Gastrocnemius medialis (tissue), 4 donors: ENCODE measurements around the gene INS. TPM values are rescaled to one million over a fixed set of nuclear protein-coding genes. Genes with fewer than 3 reads are reported as not detected.

ENCODE experiments used
- ATAC-seq, 2 donors: fragments of 150-250 bp; one replicate each; pipeline ENCODE4 v1.9.1; 2016
- DNase-seq, 2 donors: peaks; one replicate each; pipeline ENCODE4 v3.0.0-alpha.2; 2019
- H3K27ac ChIP-seq, 4 donors: fragments of 200-600 bp; sonication (generic); 1 replicate in 1 of 4; 2 replicates in 3 of 4; pipeline ENCODE4 v1.5.1; 2016 to 2018; ENCODE audit warnings: mild to moderate bottlenecking in 2 of 4, moderate library complexity in 1 of 4
- H3K27me3 ChIP-seq, 3 donors: fragments of 200-600 bp; sonication (generic) in 2 of 3; 1 replicate in 1 of 3; 2 replicates in 2 of 3; pipeline versions ENCODE4 v1.5.1 to v1.6.0; 2016 to 2019; ENCODE audit warnings: mild to moderate bottlenecking in 1 of 3, moderate library complexity in 1 of 3
- H3K36me3 ChIP-seq, 2 donors: fragments of 200-600 bp; sonication (generic) in 1 of 2; one replicate each; pipeline ENCODE4 v1.5.1; 2017 to 2018
- H3K4me1 ChIP-seq, 2 donors: fragments of 200-600 bp; sonication (generic) in 1 of 2; one replicate each; pipeline ENCODE4 v1.5.1; 2016 to 2017; ENCODE audit warnings: mild to moderate bottlenecking in 2 of 2
- H3K4me3 ChIP-seq, 4 donors: fragments of 200-600 bp; sonication (generic) in 3 of 4; 1 replicate in 1 of 4; 2 replicates in 3 of 4; pipeline ENCODE4 v1.5.1; 2016 to 2019; ENCODE audit warnings: mild to moderate bottlenecking in 2 of 4
- H3K9me3 ChIP-seq, 3 donors: fragments of 200-600 bp; sonication (generic) in 2 of 3; 1 replicate in 1 of 3; 2 replicates in 2 of 3; pipeline ENCODE4 v1.5.1; 2016 to 2019
- POLR2A ChIP-seq, 2 donors: fragments of 450-650 bp; IDR thresholded peaks; one replicate each; pipeline ENCODE4 v1.6.1; 2017; ENCODE audit warnings: antibody characterized with exemption in 2 of 2, mild to moderate bottlenecking in 2 of 2, moderate library complexity in 2 of 2
- in situ Hi-C, 4 donors: fragments of 200-750 bp; cut with MboI; loops; one replicate each; pipeline versions ENCODE4 v1.15.0 to v1.8.0; 2017; ENCODE audit warnings: low sequenced_read_pairs in 4 of 4
- intact Hi-C: fragments of 100-400 bp; cut with DNase I; formaldehyde crosslinking; loops from one replicate; pipeline ENCODE4 v1.15.1; 2023; ENCODE audit warnings: low total_unique reads
- total RNA-seq, 4 donors: library from RNA; depleted of rRNA; stranded (reverse); fragments of >200 nt; gene quantifications; one replicate each; pipeline versions ENCODE4 v1.1.0 to v1.2.3, GENCODE V29; 2016
- TF ChIP-seq, protein P1 (sequence below), 5 experiments: fragments of 450-650 bp in 3 of 5; fragments of 200-600 bp in 2 of 5; sonication (generic) in 2 of 5; IDR thresholded peaks in 4 of 5; conservative IDR thresholded peaks in 1 of 5; 1 replicate in 4 of 5; 2 replicates in 1 of 5; pipeline ENCODE4 v1.5.1; 2016 to 2019; ENCODE audit warnings: antibody characterized with exemption in 5 of 5, mild to moderate bottlenecking in 3 of 5, moderate library complexity in 3 of 5

The INS gene
- total RNA-seq, 4 donors from 2014 or later: not detected

DNA sequence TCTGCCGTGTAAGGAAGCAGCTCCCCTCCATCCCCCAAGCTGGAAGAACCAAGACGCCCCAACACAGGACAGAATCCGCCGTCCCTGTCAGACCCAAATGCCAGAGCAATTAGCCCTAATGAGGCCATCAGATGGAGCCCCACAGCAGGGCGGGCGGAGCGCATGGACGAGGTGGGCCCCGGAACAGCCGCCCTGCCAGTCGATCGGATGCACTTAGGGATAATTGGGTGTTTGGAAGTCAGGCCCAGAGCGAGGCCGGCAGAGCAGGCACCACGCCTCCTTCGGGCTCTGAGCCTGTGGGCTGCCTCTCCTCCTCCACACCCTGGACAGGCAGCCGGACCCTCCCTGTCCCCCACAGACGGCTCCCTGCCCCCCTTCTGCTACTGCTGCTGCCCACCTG, 16.1 kb upstream of the INS start:
- no peak for TF ChIP-seq POLR2A (IDR thresholded peaks at IDR 0.05)
- TF ChIP-seq, protein P1, sequence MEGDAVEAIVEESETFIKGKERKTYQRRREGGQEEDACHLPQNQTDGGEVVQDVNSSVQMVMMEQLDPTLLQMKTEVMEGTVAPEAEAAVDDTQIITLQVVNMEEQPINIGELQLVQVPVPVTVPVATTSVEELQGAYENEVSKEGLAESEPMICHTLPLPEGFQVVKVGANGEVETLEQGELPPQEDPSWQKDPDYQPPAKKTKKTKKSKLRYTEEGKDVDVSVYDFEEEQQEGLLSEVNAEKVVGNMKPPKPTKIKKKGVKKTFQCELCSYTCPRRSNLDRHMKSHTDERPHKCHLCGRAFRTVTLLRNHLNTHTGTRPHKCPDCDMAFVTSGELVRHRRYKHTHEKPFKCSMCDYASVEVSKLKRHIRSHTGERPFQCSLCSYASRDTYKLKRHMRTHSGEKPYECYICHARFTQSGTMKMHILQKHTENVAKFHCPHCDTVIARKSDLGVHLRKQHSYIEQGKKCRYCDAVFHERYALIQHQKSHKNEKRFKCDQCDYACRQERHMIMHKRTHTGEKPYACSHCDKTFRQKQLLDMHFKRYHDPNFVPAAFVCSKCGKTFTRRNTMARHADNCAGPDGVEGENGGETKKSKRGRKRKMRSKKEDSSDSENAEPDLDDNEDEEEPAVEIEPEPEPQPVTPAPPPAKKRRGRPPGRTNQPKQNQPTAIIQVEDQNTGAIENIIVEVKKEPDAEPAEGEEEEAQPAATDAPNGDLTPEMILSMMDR (IDR thresholded peaks at IDR 0.05 in 4 of 5, conservative IDR thresholded peaks at IDR 0.05 in 1 of 5): no peak
- intact Hi-C loops (loop anchor here (5.0 kb wide), 1 partner anchor 910 kb away; no protein-coding TSS in a partner anchor), in situ Hi-C loops (loop anchor here in 3 of 4 donors (25.0 kb wide), 2 partner anchors 235 to 260 kb away; partner anchors contain the start of genes TSSC4 (in 2 of the 3), KCNQ1 (in 1 of the 3) and TRPM5 (in 1 of the 3))
- Histone ChIP-seq H3K27me3 (peaks cover 0 to 16% (median 6%) of the 10 kb centered on the region in 3 donors), H3K4me1 (no peaks in the 10 kb centered on the region), H3K4me3 (no peak overlapping the region), H3K36me3 (no peaks in the 10 kb centered on the region), H3K27ac (no peak overlapping the region), H3K9me3 (no peaks in the 10 kb centered on the region)
- no peak for ATAC-seq
- DNase-seq: no peak

DNA sequence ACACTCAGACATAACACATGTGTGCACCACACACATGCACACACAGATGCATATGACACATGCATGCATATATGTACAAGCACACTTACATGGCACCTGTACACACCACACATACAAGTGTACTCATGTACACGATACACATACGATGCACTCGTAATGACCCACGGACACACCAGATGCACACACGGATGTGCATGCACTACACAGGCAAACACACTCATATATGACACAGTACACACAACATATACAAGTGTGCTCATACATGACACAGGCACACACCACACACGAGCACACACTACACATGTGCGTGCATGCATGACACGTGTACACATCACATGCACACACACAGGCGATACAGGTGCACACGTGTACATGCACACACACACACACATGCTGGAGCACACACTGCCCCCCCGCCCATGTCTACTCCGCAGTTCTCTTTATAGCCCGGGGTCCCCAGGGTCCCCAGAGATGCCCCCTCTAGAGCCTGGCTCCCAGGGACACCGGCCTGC, 15.4 kb upstream of the INS start:
- ATAC-seq (no peak), DNase-seq (no peak)
- Histone ChIP-seq H3K27ac (no peak overlapping the region), H3K27me3 (peaks cover 0 to 11% (median 6%) of the 10 kb centered on the region in 3 donors), H3K4me1 (no peaks in the 10 kb centered on the region), H3K36me3 (no peaks in the 10 kb centered on the region), H3K4me3 (no peak overlapping the region), H3K9me3 (no peaks in the 10 kb centered on the region)
- in situ Hi-C loops: loop anchor here in 3 of 4 donors (25.0 kb wide), 2 partner anchors 236 to 261 kb away; partner anchors contain the start of genes TSSC4 (in 2 of the 3), KCNQ1 (in 1 of the 3) and TRPM5 (in 1 of the 3)
- TF ChIP-seq, protein P1 (IDR thresholded peaks at IDR 0.05 in 4 of 5, conservative IDR thresholded peaks at IDR 0.05 in 1 of 5): no peak
- TF ChIP-seq POLR2A (IDR thresholded peaks at IDR 0.05): no peak
- intact Hi-C loops: loop anchor here (5.0 kb wide), 1 partner anchor 909 kb away; no protein-coding TSS in a partner anchor

DNA sequence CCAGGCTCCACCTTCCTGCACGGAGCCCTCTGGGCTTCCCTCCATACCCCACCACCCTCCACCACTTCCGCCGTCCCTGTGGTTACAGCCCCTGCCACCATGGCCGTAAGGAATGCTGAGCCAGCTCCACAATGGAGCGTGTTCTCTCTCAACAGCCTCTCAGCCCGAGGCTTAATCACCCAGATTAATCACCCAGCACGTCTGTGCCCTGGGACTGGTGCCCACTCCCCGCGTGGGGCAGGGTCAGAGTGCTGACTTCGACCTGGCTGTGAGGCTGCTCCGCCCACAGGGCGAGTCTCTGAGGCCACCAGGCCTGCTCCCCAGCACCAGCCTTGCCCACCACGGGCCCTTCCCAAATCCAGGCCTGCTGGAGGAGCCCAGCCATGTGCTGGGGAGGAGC, 14.7 kb upstream of the INS start:
- Histone ChIP-seq H3K27ac (no peak overlapping the region), H3K4me3 (no peak overlapping the region), H3K36me3 (no peaks in the 10 kb centered on the region), H3K9me3 (no peaks in the 10 kb centered on the region), H3K27me3 (peaks cover 0 to 6% (median 5%) of the 10 kb centered on the region in 3 donors), H3K4me1 (no peaks in the 10 kb centered on the region)
- TF ChIP-seq, protein P1 (IDR thresholded peaks at IDR 0.05 in 4 of 5, conservative IDR thresholded peaks at IDR 0.05 in 1 of 5): no peak
- TF ChIP-seq POLR2A (IDR thresholded peaks at IDR 0.05): no peak
- intact Hi-C loops: loop anchor here (5.0 kb wide), 1 partner anchor 908 kb away; no protein-coding TSS in a partner anchor
- DNase-seq (no peak), ATAC-seq (no peak)
- in situ Hi-C loops: loop anchor here in 3 of 4 donors (25.0 kb wide), 2 partner anchors 237 to 262 kb away; partner anchors contain the start of genes TSSC4 (in 2 of the 3), KCNQ1 (in 1 of the 3) and TRPM5 (in 1 of the 3)

DNA sequence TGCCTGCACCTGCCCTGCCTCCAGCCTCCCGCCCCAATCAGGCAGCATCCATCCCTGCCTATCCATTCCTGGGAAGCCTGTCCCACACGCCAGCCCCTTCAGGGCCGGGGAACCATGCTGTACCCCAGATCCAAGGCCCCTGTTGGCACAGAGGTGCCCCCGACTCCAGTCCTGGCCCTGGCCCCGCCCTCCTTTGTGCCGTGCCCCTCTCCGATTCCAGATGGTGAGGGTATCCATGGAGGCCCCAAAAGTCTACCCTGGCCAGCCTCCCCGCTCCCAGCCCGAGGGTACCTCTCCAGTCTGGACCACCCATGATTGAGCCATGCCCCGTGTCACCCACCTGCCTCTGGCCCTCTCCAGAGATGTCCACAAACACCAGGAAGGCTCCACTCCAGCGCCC, 13.4 kb upstream of the INS start:
- Histone ChIP-seq H3K27ac (no peak overlapping the region), H3K36me3 (no peaks in the 10 kb centered on the region), H3K27me3 (peaks cover 2 to 12% (median 6%) of the 10 kb centered on the region in 3 donors), H3K4me1 (no peaks in the 10 kb centered on the region), H3K4me3 (no peak overlapping the region), H3K9me3 (no peaks in the 10 kb centered on the region)
- DNase-seq (no peak), ATAC-seq (no peak)
- in situ Hi-C loops (loop anchor here in 2 of 4 donors (25.0 kb wide), 3 partner anchors 287 to 512 kb away; partner anchors contain the start of genes KRTAP5-6 (in 1 of the 2) and PRR33 (in 1 of the 2)), intact Hi-C loops (no loop called here)
- TF ChIP-seq POLR2A (IDR thresholded peaks at IDR 0.05): no peak

DNA sequence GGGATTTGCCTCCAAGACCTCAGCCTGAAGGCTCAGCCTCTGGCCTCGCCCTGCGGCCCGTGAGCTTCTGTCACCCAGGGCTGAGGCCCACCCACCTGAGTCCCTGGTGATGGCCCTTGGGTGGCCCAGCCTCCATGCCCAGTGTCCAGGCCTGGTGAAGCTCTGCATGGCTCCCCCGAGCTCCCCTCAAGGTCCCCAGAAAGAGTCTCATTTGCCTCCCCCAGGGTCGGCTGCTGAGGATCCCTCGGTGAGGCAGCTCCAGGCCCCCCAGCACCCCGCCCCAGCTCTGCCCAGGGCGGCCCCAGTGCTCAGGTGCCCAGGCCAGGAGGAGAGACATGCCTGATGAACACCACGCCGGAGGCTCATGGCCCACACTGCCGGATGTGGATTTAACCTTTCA, 12.8 kb upstream of the INS start:
- Histone ChIP-seq H3K4me1 (no peaks in the 10 kb centered on the region), H3K27ac (no peak overlapping the region), H3K4me3 (no peak overlapping the region), H3K27me3 (peaks cover 2 to 14% (median 12%) of the 10 kb centered on the region in 3 donors), H3K36me3 (no peaks in the 10 kb centered on the region), H3K9me3 (no peaks in the 10 kb centered on the region)
- intact Hi-C loops: no loop called here
- DNase-seq (no peak), ATAC-seq (no peak)
- in situ Hi-C loops: loop anchor here in 2 of 4 donors (25.0 kb wide), 3 partner anchors 286 to 511 kb away; partner anchors contain the start of genes KRTAP5-6 (in 1 of the 2) and PRR33 (in 1 of the 2)
- TF ChIP-seq POLR2A (IDR thresholded peaks at IDR 0.05): no peak
- TF ChIP-seq, protein P1 (IDR thresholded peaks at IDR 0.05 in 4 of 5, conservative IDR thresholded peaks at IDR 0.05 in 1 of 5): no peak
